ENCODE measurements around the gene ATP5F1B. TPM values are rescaled to one million over a fixed set of nuclear protein-coding genes. Genes with fewer than 3 reads are reported as not detected.

ATP5F1B gene
- total and polyA plus RNA-seq, 2 of the 13 experiments (the other 11 are each of a cell fraction or from before 2014, with no cell fraction given): 1,051 to 1,180 TPM

- TF ChIP-seq MLX (CRISPR knock-in tag; IDR thresholded peaks at IDR 0.05): no peak
- TF ChIP-seq ZNF891 (CRISPR knock-in tag; IDR thresholded peaks at IDR 0.05): 0 out of 2 replicates have a peak, but pooled peaks have one; percentile 45
- TF ChIP-seq PLRG1 (conservative IDR thresholded peaks at IDR 0.05): no peak
- TF ChIP-seq RCOR2 (CRISPR knock-in tag; IDR thresholded peaks at IDR 0.05): peak; percentile 58; the same call in 1 of the 2 replicates
- TF ChIP-seq ZNF775 (CRISPR knock-in tag; IDR thresholded peaks at IDR 0.05; ENCODE audit: borderline replicate concordance): no peak
- TF ChIP-seq ZSCAN12 (CRISPR knock-in tag; IDR thresholded peaks at IDR 0.05): no peak
- TF ChIP-seq ZNF615 (CRISPR knock-in tag; IDR thresholded peaks at IDR 0.05; ENCODE audit: borderline replicate concordance): no peak
- peak in 1 of 2 experiments; percentile 26; a peak in 1 of 4 replicates for TF ChIP-seq EP300 (IDR thresholded peaks at IDR 0.05; ENCODE audit: low read depth in 2 of 2, low read length in 2 of 2)
- TF ChIP-seq EP300 (CRISPR knock-in tag; IDR thresholded peaks at IDR 0.05; ENCODE audit: borderline replicate concordance): 0 out of 2 replicates have a peak, but pooled peaks have one; percentile 21
- 0 out of 2 replicates have a peak, but pooled peaks have one; percentile 41 for TF ChIP-seq SRF (IDR thresholded peaks at IDR 0.05; ENCODE audit: low read depth, low read length)
- TF ChIP-seq ZNF34 (CRISPR knock-in tag; IDR thresholded peaks at IDR 0.05; ENCODE audit: borderline replicate concordance): no peak
- TF ChIP-seq HNRNPUL1 (IDR thresholded peaks at IDR 0.05; ENCODE audit: low read depth, low read length): no peak
- TF ChIP-seq ZNF317 (CRISPR knock-in tag; IDR thresholded peaks at IDR 0.05): no peak
- no peak for TF ChIP-seq ZNF720 (CRISPR knock-in tag; IDR thresholded peaks at IDR 0.05)
- TF ChIP-seq THRA (CRISPR knock-in tag; IDR thresholded peaks at IDR 0.05; ENCODE audit: borderline replicate concordance): no peak
- TF ChIP-seq BRD4 (CRISPR knock-in tag; IDR thresholded peaks at IDR 0.05): peak; percentile 74; the same call in 1 of the 2 replicates
- peak; percentile 68; the same call in 1 of the 2 replicates for TF ChIP-seq YEATS4 (CRISPR knock-in tag; IDR thresholded peaks at IDR 0.05; ENCODE audit: borderline replicate concordance)
- TF ChIP-seq KLF6 (CRISPR knock-in tag; IDR thresholded peaks at IDR 0.05): peak; percentile 64; the same call in 1 of the 2 replicates
- no peak for TF ChIP-seq E2F5 (CRISPR knock-in tag; conservative IDR thresholded peaks at IDR 0.05)
- peak; percentile 58 for TF ChIP-seq ASH2L (IDR thresholded peaks at IDR 0.05; ENCODE audit: insufficient read length, low read depth, low read length)
- TF ChIP-seq ZNF724P (CRISPR knock-in tag; IDR thresholded peaks at IDR 0.05; ENCODE audit: borderline replicate concordance): no peak
- no peak; the same call in 1 of the 2 replicates for TF ChIP-seq GLI4 (CRISPR knock-in tag; IDR thresholded peaks at IDR 0.05; ENCODE audit: borderline replicate concordance)
- TF ChIP-seq ATRX (CRISPR knock-in tag; IDR thresholded peaks at IDR 0.05; ENCODE audit: borderline replicate concordance): no peak
- no peak for TF ChIP-seq NCOA5 (CRISPR knock-in tag; IDR thresholded peaks at IDR 0.05)
- TF ChIP-seq CTCF (CRISPR knock-in tag; IDR thresholded peaks at IDR 0.05): no peak
- no peak for TF ChIP-seq BATF2 (CRISPR knock-in tag; IDR thresholded peaks at IDR 0.05)
- TF ChIP-seq PPARG (CRISPR knock-in tag; conservative IDR thresholded peaks at IDR 0.05): no peak; the same call in 1 of the 2 replicates
These were observed 15.6 kb downstream of the ATP5F1B start, which contains the start of gene BAZ2A (continued) for GRCh38 chr12:56630180-56630632.

Measured in HepG2 (cell line).